Ectodermal cell (in vitro differentiated cells): Measurements from ENCODE around the gene MRPL2. TPM values are rescaled to one million over a fixed set of nuclear protein-coding genes. Genes with fewer than 3 reads are reported as not detected.

ENCODE experiments used
- H3K27ac ChIP-seq: 2 replicates; pipeline ENCODE4 v1.7.0; 2013; ENCODE audit warnings: mild to moderate bottlenecking, low read depth, low read length; ENCODE audit not compliant: insufficient read depth, poor library complexity, severe bottlenecking
- H3K27me3 ChIP-seq: 2 replicates; pipeline ENCODE4 v1.7.0; 2013; ENCODE audit warnings: mild to moderate bottlenecking, low read length; ENCODE audit not compliant: insufficient read depth, control insufficient read depth, poor library complexity, severe bottlenecking
- H3K36me3 ChIP-seq: one replicate; pipeline ENCODE4 v1.7.0; 2013; ENCODE audit warnings: low read length; ENCODE audit not compliant: control insufficient read depth, insufficient read depth
- H3K4me1 ChIP-seq: one replicate; pipeline ENCODE4 v1.7.0; 2013; ENCODE audit warnings: low read length; ENCODE audit not compliant: control insufficient read depth, insufficient read depth
- H3K4me3 ChIP-seq: 2 replicates; pipeline ENCODE4 v1.7.0; 2013; ENCODE audit warnings: low read depth, low read length, control low read depth; ENCODE audit not compliant: insufficient read depth
- H3K9me3 ChIP-seq: 2 replicates; pipeline ENCODE4 v1.7.0; 2013; ENCODE audit warnings: mild to moderate bottlenecking, low read length, moderate library complexity; ENCODE audit not compliant: control insufficient read depth
- WGBS, 2 experiments: methylation state at CpG; one replicate each; pipeline ENCODE4 v1.1.7; 2013; ENCODE audit warnings: missing lambda C conversion rate in 2 of 2; 5-methylcytosine and 5-hydroxymethylcytosine counted together
- polyA plus RNA-seq, 4 experiments: library from polyadenylated mRNA; stranded (reverse); fragments of 50-300 nt; gene quantifications; one replicate each; pipeline ENCODE4 v1.2.3, GENCODE V29; 2013

MRPL2 gene
- polyA plus RNA-seq (2013, experiment 1 of 4), result 49.1 TPM
- polyA plus RNA-seq (2013, experiment 2 of 4), result 42.2 TPM
- polyA plus RNA-seq (2013, experiment 3 of 4), result 46.6 TPM
- polyA plus RNA-seq (2013, experiment 4 of 4), result 52.4 TPM

DNA sequence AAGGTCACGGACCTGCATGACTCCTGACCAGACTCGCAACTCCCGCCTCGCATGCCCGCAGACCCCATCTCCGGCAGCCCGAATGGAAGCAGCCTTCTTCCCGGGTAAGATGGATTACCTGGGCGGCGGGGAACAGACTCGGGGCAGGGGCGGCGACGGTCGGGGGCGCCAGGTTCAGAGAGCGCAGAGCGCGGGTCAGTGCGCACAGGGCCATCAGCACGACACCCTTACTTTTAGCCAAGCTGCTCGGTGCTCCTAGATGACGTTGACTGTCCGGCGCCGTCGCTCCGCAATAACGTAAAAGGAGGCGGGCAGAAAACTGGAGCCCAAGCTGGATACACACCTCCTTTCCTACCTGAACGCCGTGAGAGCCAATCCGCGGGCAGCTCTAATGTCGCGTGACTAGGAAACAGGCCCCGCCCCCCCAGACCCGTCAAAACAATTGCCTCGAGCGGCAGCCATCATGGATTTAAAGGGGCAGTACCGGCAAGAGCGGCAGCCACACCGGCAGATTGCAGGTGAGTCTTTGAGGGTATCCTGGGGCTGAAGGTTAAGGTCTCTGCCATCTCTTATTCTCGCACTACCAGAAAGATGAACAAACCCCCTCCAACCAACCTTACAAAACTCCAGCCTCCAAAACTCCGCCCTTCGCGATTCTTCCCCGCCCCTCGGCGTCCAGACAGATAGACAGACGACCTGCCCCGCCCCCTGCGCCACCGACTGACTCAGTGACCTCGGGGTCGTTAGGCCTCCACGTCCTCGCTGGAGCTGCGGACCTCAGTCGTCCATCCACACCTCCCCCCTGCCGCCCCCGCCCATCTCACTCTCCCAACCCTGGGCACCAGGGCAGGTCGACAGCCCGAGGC lies at the start of gene MRPL2, which contains the start of gene KLC4:
Gene MRPL2 (minus strand): TSS at position 267 of the 866 bp plus-strand sequence. CDS start 53 bp downstream, at position 214.
Gene KLC4 (plus strand): TSS at position 464 of the 866 bp plus-strand sequence. CDS start 1,705 bp downstream, outside the sequence.
- WGBS, 2 experiments, result 0% methylated on average over 64 of the region's 64 CpGs
- peak within 1 kb of the TSS; percentile 18 for H3K27ac ChIP-seq
- peaks cover 10% of the 10 kb centered on the region for H3K4me1 ChIP-seq
- no peaks in the 10 kb centered on the region for H3K36me3 ChIP-seq
- no peaks in the 10 kb centered on the region for H3K9me3 ChIP-seq
- H3K27me3 ChIP-seq, result no peaks in the 10 kb centered on the region
- H3K4me3 ChIP-seq, result peak within 1 kb of the TSS; percentile 98

DNA sequence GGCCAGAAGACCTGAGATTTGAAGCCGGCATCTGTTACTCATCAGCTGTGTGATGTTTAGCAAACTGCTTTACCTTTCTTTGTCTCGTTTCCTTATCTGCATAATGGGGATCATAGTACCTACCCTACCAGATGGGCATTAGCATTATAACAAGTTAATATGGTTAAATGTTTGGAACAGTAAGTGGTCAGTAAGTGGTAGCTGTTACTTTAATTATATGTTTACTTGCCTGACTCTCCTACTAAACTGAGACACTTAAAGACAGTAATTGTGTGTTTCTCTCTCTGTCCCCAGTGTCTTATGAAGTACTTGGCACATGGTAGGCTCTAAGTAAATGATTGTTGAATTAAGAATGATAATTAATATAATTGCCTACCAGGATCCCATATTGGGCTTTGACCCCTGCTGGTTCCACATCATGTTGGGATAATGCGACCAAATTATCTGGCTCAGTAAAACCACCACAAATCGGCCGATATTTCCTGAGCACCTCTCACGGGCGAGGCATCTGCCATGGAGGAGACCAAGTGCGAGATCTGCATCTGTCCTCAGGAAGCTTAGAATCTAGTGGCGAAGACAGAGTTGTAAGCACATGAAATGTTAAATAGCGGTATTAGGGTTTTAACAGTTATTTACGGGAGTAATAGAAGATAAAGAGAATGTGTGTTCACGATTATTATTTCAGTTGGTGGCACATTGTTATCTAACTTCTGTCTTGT lies 48.3 kb upstream of the MRPL2 start:
- no peaks in the 10 kb centered on the region for H3K9me3 ChIP-seq
- no peak overlapping the region for H3K27ac ChIP-seq
- peaks cover 6% of the 10 kb centered on the region for H3K4me1 ChIP-seq
- no peaks in the 10 kb centered on the region for H3K27me3 ChIP-seq
- H3K36me3 ChIP-seq, result no peaks in the 10 kb centered on the region
- H3K4me3 ChIP-seq, result no peak overlapping the region
- 95 to 97% methylated on average over 11 to 12 of the region's 12 CpGs for WGBS, 2 experiments

DNA sequence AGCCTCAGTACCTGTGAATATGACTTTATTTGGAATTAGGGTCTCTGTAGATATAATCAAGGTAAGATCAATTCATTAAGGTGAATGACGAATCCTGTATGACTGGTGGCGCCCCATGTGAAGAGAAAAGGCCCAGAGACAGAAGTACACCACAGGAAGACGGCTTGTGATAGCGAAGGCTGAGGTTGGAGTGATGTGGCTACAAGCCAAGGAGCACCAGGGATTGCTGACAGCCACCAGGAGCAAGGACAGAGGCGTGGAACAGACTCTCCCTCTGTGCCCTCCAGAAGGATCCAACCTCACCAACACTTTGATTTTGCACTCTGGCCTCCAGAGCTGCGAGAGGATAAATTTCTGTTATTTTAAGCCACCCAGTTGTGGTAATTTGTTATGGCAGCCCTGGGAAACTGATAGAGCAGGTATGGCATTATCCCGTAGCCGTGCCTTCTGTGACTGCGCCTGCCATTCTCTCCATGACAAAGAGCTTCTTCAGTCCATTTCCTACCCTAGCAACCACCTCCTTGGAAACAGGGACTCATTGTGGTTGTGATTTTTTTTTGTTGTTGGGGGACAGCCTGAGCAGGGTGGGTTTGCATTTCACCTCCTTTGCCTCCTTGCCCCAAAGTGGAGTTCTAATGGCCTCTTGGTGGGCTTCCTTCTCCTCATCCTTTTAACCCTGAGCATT lies 46.4 kb upstream of the MRPL2 start:
- Histone ChIP-seq H3K27ac (peak overlapping the region; percentile 52), H3K36me3 (no peaks in the 10 kb centered on the region), H3K4me3 (no peak overlapping the region), H3K4me1 (peaks cover 6% of the 10 kb centered on the region), H3K27me3 (no peaks in the 10 kb centered on the region), H3K9me3 (no peaks in the 10 kb centered on the region)
- 85 to 87% methylated on average over 9 of the region's 9 CpGs for WGBS, 2 experiments

DNA sequence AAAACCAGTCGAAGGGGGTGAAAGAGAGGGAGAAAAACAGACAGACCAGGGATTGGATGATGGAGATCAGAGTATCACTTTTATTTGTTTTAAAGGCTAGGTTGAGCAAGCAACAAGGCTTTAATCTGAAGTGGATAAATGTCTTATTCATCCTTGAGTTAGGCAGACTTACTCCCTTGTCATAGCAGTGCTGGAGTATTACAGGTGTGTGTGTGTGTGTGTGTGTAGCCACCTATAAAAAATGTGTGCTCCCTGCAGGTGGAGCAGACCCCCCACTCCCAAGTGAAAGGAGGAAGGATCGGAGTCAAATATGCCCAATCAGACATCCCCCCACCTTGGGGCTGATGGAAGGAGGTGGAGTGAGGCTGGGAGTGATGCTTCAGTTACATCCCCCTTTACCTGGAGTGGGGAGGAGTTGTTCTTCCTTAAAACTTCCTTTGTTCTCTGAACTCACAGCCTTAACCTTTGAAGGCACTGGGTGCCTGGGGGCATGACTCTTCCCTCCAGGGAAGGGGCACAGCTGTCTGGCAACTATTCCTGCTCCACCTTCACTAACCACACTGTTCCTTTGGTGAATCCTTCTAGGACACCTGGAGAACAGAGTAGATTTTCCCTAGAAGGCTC lies 44.1 kb upstream of the MRPL2 start:
- no peak overlapping the region for H3K27ac ChIP-seq

GRCh38 chr6:43101497-43101896 lies 42.3 kb upstream of the MRPL2 start:
- no peaks in the 10 kb centered on the region for H3K9me3 ChIP-seq
- H3K27ac ChIP-seq, result no peak overlapping the region
- H3K27me3 ChIP-seq, result no peaks in the 10 kb centered on the region
- no peak overlapping the region for H3K4me3 ChIP-seq
- H3K36me3 ChIP-seq, result no peaks in the 10 kb centered on the region
- peaks cover 14% of the 10 kb centered on the region for H3K4me1 ChIP-seq
- WGBS, 2 experiments, result 84 to 98% methylated on average over 3 to 4 of the region's 4 CpGs

More for the DNA sequence above, 44.1 kb upstream of the MRPL2 start:
- Histone ChIP-seq H3K9me3 (no peaks in the 10 kb centered on the region), H3K27me3 (no peaks in the 10 kb centered on the region), H3K36me3 (no peaks in the 10 kb centered on the region), H3K4me3 (no peak overlapping the region), H3K4me1 (peaks cover 6% of the 10 kb centered on the region)
- 74 to 80% methylated on average over 1 to 2 of the region's 2 CpGs for WGBS, 2 experiments

GRCh38 chr6:43097502-43097901 lies 38.3 kb upstream of the MRPL2 start:
- Histone ChIP-seq H3K9me3 (no peaks in the 10 kb centered on the region), H3K4me1 (peaks cover 34% of the 10 kb centered on the region), H3K4me3 (no peak overlapping the region), H3K27ac (no peak overlapping the region), H3K36me3 (no peaks in the 10 kb centered on the region), H3K27me3 (no peaks in the 10 kb centered on the region)
- 91 to 92% methylated on average over 4 of the region's 4 CpGs for WGBS, 2 experiments

- Histone ChIP-seq H3K4me3 (no peak overlapping the region), H3K4me1 (peaks cover 34% of the 10 kb centered on the region), H3K27ac (no peak overlapping the region), H3K9me3 (no peaks in the 10 kb centered on the region), H3K27me3 (no peaks in the 10 kb centered on the region), H3K36me3 (no peaks in the 10 kb centered on the region)
- WGBS, 2 experiments, result 80 to 85% methylated on average over 5 of the region's 5 CpGs
These were observed 37.9 kb upstream of the MRPL2 start for GRCh38 chr6:43097098-43097489.

DNA sequence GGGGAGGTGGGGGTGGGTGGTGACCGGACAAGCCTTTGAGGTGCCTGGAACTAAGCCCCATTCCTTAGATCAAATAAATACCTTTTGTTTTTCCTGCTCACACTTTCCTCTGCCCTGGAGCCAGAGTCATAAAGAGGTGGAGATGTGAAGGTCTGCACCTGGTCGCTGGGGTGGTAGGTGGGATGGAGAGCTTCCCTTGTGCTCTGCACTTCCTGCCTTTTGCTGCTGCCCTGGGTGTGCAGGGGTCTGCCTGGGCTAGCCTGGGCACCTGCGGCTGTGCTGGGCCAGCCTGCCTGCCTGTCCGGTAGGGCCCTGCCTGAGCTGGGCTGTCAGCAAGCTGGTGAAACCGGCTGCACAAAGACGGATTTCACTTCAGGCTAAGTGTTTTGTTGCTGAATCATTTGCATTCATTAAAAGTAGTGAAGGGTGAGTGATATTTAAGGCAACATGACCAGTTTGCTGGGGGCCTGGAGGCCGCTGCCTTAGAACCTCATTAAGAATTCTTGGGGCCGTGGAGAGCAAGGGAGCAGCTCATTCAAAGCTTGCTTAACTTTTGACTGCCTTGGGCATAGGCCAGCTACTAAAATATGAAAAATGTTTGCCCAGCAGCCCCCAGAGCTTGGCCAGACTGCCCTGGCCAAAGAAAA lies 37.3 kb upstream of the MRPL2 start:
- H3K36me3 ChIP-seq, result no peaks in the 10 kb centered on the region
- H3K27me3 ChIP-seq, result no peaks in the 10 kb centered on the region
- peaks cover 34% of the 10 kb centered on the region for H3K4me1 ChIP-seq
- peak overlapping the region; percentile 55 for H3K27ac ChIP-seq
- H3K9me3 ChIP-seq, result no peaks in the 10 kb centered on the region
- H3K4me3 ChIP-seq, result no peak overlapping the region
- 51 to 56% methylated on average over 7 of the region's 8 CpGs for WGBS, 2 experiments

GRCh38 chr6:43095939-43096338 lies 36.7 kb upstream of the MRPL2 start:
- Histone ChIP-seq H3K36me3 (no peaks in the 10 kb centered on the region), H3K4me1 (peaks cover 36% of the 10 kb centered on the region), H3K9me3 (no peaks in the 10 kb centered on the region), H3K27me3 (no peaks in the 10 kb centered on the region), H3K27ac (peak overlapping the region; percentile 55), H3K4me3 (no peak overlapping the region)
- 78 to 84% methylated on average over 7 of the region's 7 CpGs for WGBS, 2 experiments
